Measurements from ENCODE around the gene CYP20A1.
A peak's percentile ranks its signal among the peaks of the same experiment; 100 is the strongest.
"Not testable (repeated sequence)": the region's sequence is repeated elsewhere in the genome, so short reads cannot be mapped to it uniquely, and the experiment has no call there.

Gene CYP20A1, protein sequence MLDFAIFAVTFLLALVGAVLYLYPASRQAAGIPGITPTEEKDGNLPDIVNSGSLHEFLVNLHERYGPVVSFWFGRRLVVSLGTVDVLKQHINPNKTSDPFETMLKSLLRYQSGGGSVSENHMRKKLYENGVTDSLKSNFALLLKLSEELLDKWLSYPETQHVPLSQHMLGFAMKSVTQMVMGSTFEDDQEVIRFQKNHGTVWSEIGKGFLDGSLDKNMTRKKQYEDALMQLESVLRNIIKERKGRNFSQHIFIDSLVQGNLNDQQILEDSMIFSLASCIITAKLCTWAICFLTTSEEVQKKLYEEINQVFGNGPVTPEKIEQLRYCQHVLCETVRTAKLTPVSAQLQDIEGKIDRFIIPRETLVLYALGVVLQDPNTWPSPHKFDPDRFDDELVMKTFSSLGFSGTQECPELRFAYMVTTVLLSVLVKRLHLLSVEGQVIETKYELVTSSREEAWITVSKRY

DNA sequence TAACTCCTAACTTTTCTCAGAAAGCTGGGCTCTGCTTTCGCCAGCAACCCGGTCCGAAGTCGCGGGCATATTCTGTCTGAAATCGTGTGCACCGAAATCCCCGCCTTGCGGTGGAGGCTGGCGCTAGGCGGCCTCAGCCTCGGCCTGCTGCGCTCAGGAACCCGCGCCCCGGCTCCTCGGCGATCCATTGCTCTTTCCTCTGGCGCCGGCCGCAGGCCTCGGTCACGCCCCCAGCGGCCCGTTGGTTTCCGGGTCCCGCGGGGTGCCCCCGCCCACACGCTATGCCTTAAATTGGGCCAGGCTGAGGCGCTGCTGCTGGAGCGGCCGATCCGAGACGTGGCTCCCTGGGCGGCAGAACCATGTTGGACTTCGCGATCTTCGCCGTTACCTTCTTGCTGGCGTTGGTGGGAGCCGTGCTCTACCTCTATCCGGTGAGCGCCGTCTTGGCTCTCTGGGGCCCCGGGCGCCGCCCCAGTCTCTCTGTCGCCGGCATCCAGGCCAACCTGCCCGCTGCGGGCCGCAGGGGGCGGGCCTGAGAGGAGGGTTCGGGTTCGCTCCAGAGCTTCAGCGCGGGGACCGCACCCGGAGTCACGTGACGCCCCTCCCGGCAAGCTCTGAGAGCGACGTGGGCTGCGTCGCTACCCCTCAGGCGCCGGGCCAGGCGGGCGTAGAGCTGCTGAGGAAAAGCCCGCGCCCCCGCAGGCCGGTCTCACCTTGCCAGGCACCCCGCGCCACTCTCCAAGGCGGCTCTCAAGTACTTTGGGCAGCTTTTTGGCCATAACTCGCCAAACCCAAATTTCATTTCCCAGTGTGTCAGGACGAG is at the start of gene CYP20A1:
TSS of gene CYP20A1 (plus strand) at position 315 of the 823 bp plus-strand sequence. CDS start at position 360, 45 bp downstream.
- peak within 1 kb of the TSS; percentile 97 for H3K4me3 Mint-ChIP-seq
- peaks cover 39% of the 10 kb centered on the region for H3K4me1 Mint-ChIP-seq
- ATAC-seq (replicated peaks; ENCODE audit: extremely low read depth, poor library complexity, severe bottlenecking): peak; percentile 91
- H3K36me3 Mint-ChIP-seq (ENCODE audit: insufficient read depth): peaks cover 32% of the 10 kb centered on the region
- no peaks in the 10 kb centered on the region for H3K27me3 Mint-ChIP-seq
- H3K9me3 Mint-ChIP-seq: no peaks in the 10 kb centered on the region
- peak; percentile 95 to 97 for DNase-seq (ENCODE audit: low spot score in 2 of 2)
- H3K27ac Mint-ChIP-seq (ENCODE audit: low read depth): peak within 1 kb of the TSS; percentile 100

DNA sequence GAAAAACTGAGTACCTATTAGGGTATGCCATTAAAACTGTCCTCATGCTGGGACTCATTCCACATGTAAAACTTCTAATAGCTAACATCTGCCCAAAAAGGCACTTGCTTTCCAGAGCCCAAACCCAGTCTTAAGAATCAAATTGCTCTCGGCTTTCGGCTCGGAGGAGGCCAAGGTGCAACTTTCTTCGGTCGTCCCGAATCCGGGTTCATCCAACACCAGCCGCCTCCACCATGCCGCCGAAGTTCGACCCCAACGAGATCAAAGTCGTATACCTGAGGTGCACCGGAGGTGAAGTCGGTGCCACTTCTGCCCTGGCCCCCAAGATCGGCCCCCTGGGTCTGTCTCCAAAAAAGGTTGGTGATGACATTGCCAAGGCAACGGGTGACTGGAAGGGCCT is 48.3 kb upstream of the CYP20A1 start:
- not testable (repeated sequence) for H3K4me3 Mint-ChIP-seq; DNase-seq (ENCODE audit: low spot score in 2 of 2); H3K9me3 Mint-ChIP-seq; H3K27me3 Mint-ChIP-seq; H3K36me3 Mint-ChIP-seq (ENCODE audit: insufficient read depth); H3K4me1 Mint-ChIP-seq; ATAC-seq (replicated peaks; ENCODE audit: extremely low read depth, poor library complexity, severe bottlenecking); H3K27ac Mint-ChIP-seq (ENCODE audit: low read depth)

DNA sequence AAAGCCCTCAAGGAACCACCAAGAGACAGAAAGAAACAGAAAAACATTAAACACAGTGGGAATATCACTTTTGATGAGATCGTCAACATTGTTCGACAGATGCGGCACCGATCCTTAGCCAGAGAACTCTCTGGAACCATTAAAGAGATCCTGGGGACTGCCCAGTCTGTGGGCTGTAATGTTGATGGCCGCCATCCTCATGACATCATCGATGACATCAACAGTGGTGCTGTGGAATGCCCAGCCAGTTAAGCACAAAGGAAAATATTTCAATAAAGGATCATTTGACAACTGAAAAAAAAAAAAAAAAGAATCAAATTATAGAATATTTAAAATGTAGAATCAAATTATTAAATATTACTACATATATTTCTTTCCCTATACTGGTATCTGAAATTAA is 47.8 kb upstream of the CYP20A1 start:
- H3K9me3 Mint-ChIP-seq; H3K27me3 Mint-ChIP-seq; H3K4me1 Mint-ChIP-seq; H3K36me3 Mint-ChIP-seq (ENCODE audit: insufficient read depth); ATAC-seq (replicated peaks; ENCODE audit: extremely low read depth, poor library complexity, severe bottlenecking); H3K4me3 Mint-ChIP-seq; H3K27ac Mint-ChIP-seq (ENCODE audit: low read depth); DNase-seq (ENCODE audit: low spot score in 2 of 2): not testable (repeated sequence)

DNA sequence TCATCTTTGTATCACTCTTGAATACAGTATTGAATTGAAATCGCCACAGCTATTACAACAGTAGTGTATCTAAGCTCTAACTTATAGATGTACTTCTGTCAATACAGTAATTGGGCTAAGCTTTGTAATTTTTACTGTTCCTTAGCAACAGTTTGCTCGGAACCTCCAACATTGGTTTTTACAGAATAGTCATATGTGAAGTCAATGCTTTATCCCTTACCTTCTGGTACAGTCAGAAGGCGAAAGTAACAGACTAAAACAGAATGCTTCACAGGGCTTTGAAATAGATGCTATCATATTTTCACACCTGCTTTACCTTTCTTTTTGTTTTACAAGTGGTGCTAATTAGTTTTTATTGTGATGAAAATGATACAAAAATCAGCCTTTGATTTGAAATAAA is 46.9 kb upstream of the CYP20A1 start:
- H3K4me1 Mint-ChIP-seq: no peaks in the 10 kb centered on the region
- no peak for DNase-seq (ENCODE audit: low spot score in 2 of 2)
- H3K9me3 Mint-ChIP-seq: no peaks in the 10 kb centered on the region
- H3K4me3 Mint-ChIP-seq: no peak overlapping the region
- no peak overlapping the region for H3K27ac Mint-ChIP-seq (ENCODE audit: low read depth)
- no peak for ATAC-seq (replicated peaks; ENCODE audit: extremely low read depth, poor library complexity, severe bottlenecking)
- no peaks in the 10 kb centered on the region for H3K27me3 Mint-ChIP-seq
- H3K36me3 Mint-ChIP-seq (ENCODE audit: insufficient read depth): peaks cover 7% of the 10 kb centered on the region

DNA sequence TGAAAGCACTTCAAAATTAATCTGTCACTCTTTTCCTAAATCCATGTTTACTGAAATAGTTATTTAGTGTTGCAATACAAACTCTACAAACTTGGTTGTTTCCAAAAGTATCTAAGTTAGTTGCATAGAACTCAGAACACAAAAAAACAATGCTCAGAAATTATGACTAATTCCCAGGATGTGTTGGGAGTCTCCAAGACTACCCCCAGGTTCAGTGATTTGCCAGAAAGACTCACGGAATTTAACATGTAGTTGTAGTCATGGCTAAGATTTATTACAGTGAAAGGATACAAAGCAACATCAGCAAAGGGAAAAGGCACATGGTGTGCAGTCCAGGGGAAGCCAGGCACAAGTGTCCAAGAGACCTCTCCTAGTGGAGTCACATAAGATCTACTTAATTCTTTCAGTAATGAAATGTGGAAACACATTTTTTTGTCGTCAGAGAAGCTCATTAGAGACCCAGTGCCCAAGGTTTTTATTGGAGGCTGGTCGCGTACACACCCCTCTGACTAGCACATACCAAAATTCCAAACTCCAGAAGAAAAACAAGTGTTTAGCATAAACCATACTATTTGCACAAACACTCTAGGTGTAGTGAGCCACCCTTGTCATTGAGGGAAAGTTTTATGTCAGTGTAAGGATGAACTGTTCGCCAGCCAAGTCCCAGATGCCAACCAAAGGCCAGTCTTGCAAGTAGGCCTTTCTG is 43.3 kb upstream of the CYP20A1 start:
- DNase-seq (ENCODE audit: low spot score in 2 of 2): no peak
- no peaks in the 10 kb centered on the region for H3K4me1 Mint-ChIP-seq
- ATAC-seq (replicated peaks; ENCODE audit: extremely low read depth, poor library complexity, severe bottlenecking): no peak
- no peak overlapping the region for H3K27ac Mint-ChIP-seq (ENCODE audit: low read depth)
- no peaks in the 10 kb centered on the region for H3K27me3 Mint-ChIP-seq
- peaks cover 4% of the 10 kb centered on the region for H3K36me3 Mint-ChIP-seq (ENCODE audit: insufficient read depth)
- H3K9me3 Mint-ChIP-seq: no peaks in the 10 kb centered on the region
- no peak overlapping the region for H3K4me3 Mint-ChIP-seq

DNA sequence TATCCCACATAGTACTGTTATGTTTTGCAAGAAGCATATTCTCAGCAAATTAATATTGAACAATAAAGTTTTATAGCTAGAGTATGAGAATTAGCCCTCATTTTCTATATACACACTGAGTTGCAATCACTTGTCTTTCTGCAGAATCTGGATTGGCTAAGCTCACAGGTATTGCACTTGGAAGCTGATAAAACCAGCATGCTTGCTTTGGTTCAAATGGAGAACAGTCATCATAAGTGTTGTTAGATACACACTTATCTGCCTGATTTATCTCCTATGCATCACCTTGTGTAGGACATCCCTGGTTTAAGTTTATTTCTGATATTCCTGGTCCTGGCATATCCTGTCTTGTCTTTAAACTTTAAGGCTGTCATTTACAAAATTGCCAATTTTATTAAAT is 38.0 kb upstream of the CYP20A1 start:
- ATAC-seq (replicated peaks; ENCODE audit: extremely low read depth, poor library complexity, severe bottlenecking) (no peak), DNase-seq (ENCODE audit: low spot score in 2 of 2) (no peak)
- Mint-ChIP-seq H3K36me3 (ENCODE audit: insufficient read depth) (no peaks in the 10 kb centered on the region), H3K27me3 (no peaks in the 10 kb centered on the region), H3K4me3 (no peak overlapping the region), H3K9me3 (no peaks in the 10 kb centered on the region), H3K4me1 (no peaks in the 10 kb centered on the region), H3K27ac (ENCODE audit: low read depth) (no peak overlapping the region)

DNA sequence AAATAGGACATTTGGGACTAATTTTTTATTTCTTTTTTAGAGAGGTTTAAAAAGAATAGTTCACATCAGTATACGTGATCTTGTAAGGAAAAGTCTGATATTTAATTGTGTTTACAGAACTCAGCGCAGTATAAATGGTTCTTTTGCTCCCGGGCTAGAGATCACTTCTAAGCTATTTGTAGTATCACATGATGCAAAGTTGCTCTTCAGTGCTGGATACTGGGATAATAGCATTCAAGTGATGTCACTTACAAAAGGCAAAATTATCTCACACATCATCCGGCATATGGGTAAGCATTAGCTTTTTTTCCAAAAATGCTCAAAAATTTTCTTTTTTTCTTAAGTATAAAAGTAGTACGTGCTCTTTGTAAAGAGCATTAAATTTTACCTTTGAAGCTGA is 37.4 kb upstream of the CYP20A1 start:
- ATAC-seq (replicated peaks; ENCODE audit: extremely low read depth, poor library complexity, severe bottlenecking) (no peak), DNase-seq (ENCODE audit: low spot score in 2 of 2) (no peak)
- Mint-ChIP-seq H3K9me3 (no peaks in the 10 kb centered on the region), H3K4me3 (no peak overlapping the region), H3K36me3 (ENCODE audit: insufficient read depth) (peaks cover 2% of the 10 kb centered on the region), H3K27ac (ENCODE audit: low read depth) (no peak overlapping the region), H3K4me1 (no peaks in the 10 kb centered on the region), H3K27me3 (no peaks in the 10 kb centered on the region)

DNA sequence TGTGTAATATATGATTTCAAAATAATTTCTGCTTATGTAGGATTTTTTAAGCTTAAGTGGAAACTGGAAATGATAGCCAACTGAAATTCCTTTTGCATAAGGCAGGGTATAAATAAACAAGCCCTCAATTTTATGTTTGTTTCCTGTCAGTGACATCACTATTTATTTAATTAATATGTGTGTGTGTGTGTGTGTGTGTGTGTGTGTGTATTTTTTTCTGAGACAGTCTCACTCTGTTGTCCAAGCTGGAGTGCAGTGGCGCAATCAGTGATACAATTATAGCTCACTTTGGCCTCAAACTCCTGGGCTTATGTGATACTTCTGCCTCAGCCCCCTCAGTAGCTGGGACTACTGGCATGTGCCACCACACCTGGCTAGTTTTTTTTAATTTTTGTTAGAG is 29.3 kb upstream of the CYP20A1 start:
- H3K4me3 Mint-ChIP-seq: no peak overlapping the region
- H3K9me3 Mint-ChIP-seq: no peaks in the 10 kb centered on the region
- DNase-seq (ENCODE audit: low spot score in 2 of 2) (no peak), ATAC-seq (replicated peaks; ENCODE audit: extremely low read depth, poor library complexity, severe bottlenecking) (no peak)
- no peaks in the 10 kb centered on the region for H3K27me3 Mint-ChIP-seq
- no peaks in the 10 kb centered on the region for H3K4me1 Mint-ChIP-seq
- peaks cover 3% of the 10 kb centered on the region for H3K36me3 Mint-ChIP-seq (ENCODE audit: insufficient read depth)
- H3K27ac Mint-ChIP-seq (ENCODE audit: low read depth): peak overlapping the region; percentile 81

DNA sequence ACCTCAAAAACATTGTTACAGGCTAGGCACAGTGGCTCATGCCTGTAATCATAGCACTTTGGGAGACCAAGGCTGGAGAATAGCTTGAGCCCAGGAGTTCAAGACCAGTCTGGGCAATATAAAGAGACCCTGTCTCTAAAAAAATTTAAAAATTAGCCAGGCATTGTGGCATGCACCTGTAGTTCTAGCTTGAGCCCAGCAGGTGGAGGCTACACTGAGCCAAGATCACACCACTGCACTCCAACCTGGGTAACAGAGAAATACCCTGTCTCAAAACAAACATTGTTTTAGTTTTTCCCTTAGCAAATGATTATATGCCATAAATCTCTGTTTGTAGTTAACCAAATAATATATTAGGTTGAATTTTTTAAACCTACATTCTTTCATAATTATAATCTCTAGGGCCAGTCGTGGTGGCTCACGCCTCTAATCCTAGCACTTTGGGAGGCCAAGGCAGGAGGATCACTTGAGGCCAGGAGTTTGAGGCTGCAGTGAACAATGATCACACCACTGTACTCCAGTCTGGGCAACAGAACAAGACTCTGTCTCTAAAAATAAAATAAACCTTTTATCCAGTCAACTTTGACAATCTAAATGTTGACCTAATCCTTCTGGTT is 13.3 kb upstream of the CYP20A1 start:
- no peak for DNase-seq (ENCODE audit: low spot score in 2 of 2)
- peak; percentile 36 for ATAC-seq (replicated peaks; ENCODE audit: extremely low read depth, poor library complexity, severe bottlenecking)
- H3K4me1 Mint-ChIP-seq: no peaks in the 10 kb centered on the region
- no peak overlapping the region for H3K4me3 Mint-ChIP-seq
- H3K36me3 Mint-ChIP-seq (ENCODE audit: insufficient read depth): no peaks in the 10 kb centered on the region
- H3K9me3 Mint-ChIP-seq: no peaks in the 10 kb centered on the region
- no peak overlapping the region for H3K27ac Mint-ChIP-seq (ENCODE audit: low read depth)
- H3K27me3 Mint-ChIP-seq: no peaks in the 10 kb centered on the region

DNA sequence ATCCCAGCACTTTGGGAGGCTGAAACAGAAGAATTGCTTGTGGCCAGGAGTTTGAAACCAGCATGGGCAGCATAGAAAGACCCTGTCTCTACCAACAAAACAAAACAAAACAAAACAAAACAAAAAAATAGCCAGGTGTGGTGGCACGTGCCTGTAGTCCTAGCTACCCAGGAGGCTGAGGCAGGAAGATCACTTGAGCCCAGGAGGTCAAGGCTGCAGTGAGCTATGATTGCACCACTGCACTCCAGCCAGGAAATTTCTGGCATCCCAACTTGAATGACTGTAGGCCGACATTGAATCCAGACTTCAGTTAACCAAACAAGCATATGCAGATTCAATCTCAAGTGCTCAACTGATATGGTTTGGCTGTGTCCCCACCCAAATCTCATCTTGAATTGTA is 9.1 kb upstream of the CYP20A1 start:
- not testable (repeated sequence) for DNase-seq (ENCODE audit: low spot score in 2 of 2); H3K4me1 Mint-ChIP-seq; H3K9me3 Mint-ChIP-seq; H3K27me3 Mint-ChIP-seq; H3K36me3 Mint-ChIP-seq (ENCODE audit: insufficient read depth); ATAC-seq (replicated peaks; ENCODE audit: extremely low read depth, poor library complexity, severe bottlenecking); H3K4me3 Mint-ChIP-seq; H3K27ac Mint-ChIP-seq (ENCODE audit: low read depth)

DNA sequence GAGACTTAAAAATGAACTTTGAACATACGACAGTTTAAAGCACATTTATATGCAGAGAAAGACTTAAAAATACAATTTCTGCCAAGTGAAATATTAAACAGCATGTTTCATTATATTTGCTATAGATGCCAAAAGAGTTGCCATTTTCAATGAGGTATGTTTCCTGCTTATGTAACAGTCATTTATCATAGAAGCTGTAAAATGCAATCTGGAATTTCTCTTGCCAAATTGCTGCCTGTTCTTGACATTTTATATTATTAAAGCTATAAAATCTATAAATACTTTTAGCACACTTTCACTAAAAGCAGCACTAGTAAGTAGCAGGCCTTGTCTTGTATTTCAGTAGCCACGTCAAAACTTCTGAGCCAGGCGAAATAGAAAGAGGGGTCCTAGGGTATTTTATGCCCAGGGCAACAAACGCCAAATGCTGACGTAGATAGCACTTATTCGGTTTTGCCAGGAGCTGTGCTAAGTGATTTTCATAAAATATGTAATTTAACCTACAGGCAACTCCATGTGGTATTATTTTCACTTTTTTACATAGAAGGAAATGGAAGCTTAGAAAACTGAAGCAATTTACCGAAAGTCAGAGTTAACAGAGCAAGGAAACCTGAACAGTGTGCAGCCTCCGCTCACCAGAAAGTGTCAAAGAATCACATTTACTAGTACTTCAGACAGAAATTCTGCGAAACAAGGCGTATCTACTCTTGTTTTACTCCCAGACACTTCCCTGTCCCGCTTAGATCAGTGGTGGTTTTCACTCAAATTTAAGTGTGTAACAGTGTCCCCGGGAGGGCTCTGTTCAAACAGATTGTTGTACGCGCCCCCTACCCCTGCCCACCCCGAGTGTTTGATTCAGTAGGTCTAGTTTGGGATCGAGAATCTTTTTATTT is 1.2 kb upstream of the CYP20A1 start:
- Mint-ChIP-seq H3K27ac (ENCODE audit: low read depth) (peak overlapping the region; percentile 100), H3K27me3 (no peaks in the 10 kb centered on the region), H3K4me3 (peak overlapping the region; percentile 97), H3K4me1 (peaks cover 31% of the 10 kb centered on the region), H3K9me3 (no peaks in the 10 kb centered on the region), H3K36me3 (ENCODE audit: insufficient read depth) (peaks cover 21% of the 10 kb centered on the region)
- DNase-seq (ENCODE audit: low spot score in 2 of 2): no peak
- ATAC-seq (replicated peaks; ENCODE audit: extremely low read depth, poor library complexity, severe bottlenecking): no peak

All from central memory CD8-positive, alpha-beta T cell (primary cell).